GM12875 (cell line): ENCODE data around the gene QRSL1.

Experiments used
- H3K4me3 ChIP-seq: one replicate; pipeline ENCODE4 v1.5.1; 2011; ENCODE audit warnings: low read depth, low read length, control low read depth
- CTCF ChIP-seq: IDR thresholded peaks from 2 replicates; pipeline ENCODE4 v1.5.1; 2011; ENCODE audit warnings: low read depth, mild to moderate bottlenecking, control low read depth, inconsistent platforms, low read length, moderate library complexity, borderline replicate concordance; ENCODE audit not compliant: insufficient read depth

The QRSL1 gene

GRCh38 chr6:106674541-106675229 is 45.3 kb downstream of the QRSL1 start:
- no peak for TF ChIP-seq CTCF
- no peak overlapping the region for H3K4me3 ChIP-seq

- H3K4me3 ChIP-seq, result no peak overlapping the region
- TF ChIP-seq CTCF, result no peak
Observed at GRCh38 chr6:106677282-106677681, 47.9 kb downstream of the QRSL1 start.

DNA sequence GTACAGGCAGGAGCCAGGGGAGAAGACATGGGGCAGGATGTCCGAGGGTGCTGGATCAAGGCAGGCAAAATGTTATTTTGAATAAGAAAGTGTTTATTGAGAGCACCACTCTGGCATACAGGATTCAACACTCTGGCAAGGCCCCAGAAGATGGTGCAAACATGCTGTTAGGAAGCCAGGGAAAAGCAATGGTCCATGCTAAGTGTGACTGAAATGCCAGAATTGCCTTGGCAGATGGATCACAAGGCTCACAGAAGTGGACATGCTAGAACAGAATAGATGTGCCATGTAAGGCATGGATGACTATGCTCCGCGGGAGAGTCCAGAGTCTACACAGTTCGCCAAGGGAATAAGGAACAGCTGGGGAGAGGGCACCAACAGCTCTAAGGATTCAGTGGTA is 54.6 kb downstream of the QRSL1 start:
- no peak for TF ChIP-seq CTCF

DNA sequence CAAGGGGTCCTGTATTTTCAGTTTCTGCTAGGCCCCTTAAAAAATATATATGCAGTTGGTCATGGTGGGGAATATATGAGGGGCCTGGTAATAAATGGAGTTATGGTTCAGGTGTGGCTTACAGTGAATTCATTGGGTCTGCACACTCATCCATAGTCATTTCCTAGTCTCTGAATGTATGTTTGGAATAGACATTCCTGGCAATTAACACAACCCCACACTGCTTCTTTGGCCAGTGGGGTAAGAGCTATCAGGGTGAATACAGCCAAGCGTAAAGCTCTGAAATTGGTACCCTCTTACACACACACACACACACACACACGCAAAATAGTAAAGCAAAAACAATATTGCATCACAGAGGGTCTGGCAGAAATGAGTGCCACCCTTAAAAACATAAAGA is 56.5 kb downstream of the QRSL1 start:
- H3K4me3 ChIP-seq, result no peak overlapping the region
- no peak for TF ChIP-seq CTCF

More for the DNA sequence above, 54.6 kb downstream of the QRSL1 start:
- H3K4me3 ChIP-seq, result no peak overlapping the region

DNA sequence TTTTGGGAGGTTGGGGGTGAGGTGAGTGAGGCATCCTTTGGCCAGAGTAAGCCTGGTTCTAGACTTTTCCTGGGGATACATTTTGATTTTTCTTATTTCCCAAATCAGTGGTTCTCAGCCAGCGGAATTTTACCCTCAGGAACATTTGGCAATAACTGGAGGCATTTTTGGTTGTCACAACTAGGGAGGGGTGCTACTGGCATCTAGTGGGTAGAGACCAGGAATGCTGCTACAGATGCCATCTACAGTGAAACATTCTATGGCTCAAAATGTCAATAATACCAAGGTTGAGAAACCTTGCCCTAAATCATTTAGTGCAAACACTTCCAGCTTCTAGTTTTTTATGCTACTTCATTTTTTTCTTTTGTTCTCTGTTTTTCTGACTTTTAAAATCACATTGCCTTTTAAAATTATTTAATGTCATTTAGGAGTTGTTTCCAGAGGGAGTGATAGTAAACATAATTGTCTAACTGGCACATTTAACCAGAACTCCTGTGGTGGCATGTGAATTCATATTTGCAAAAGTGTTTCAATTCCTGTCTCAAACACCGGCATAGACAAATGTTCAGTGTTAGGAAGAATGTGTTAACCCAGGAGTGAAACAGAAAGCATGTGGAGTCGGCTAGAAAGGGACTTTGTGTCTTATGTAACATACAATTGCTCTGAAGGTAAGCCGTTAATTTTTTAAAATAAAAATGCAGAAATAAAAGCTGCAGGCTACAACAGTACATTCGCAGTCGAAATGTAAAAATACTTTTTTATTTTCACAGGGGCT is 59.0 kb downstream of the QRSL1 start:
- H3K4me3 ChIP-seq, result no peak overlapping the region
- 0 out of 2 replicates have a peak, but pooled peaks have one; percentile 2 for TF ChIP-seq CTCF

DNA sequence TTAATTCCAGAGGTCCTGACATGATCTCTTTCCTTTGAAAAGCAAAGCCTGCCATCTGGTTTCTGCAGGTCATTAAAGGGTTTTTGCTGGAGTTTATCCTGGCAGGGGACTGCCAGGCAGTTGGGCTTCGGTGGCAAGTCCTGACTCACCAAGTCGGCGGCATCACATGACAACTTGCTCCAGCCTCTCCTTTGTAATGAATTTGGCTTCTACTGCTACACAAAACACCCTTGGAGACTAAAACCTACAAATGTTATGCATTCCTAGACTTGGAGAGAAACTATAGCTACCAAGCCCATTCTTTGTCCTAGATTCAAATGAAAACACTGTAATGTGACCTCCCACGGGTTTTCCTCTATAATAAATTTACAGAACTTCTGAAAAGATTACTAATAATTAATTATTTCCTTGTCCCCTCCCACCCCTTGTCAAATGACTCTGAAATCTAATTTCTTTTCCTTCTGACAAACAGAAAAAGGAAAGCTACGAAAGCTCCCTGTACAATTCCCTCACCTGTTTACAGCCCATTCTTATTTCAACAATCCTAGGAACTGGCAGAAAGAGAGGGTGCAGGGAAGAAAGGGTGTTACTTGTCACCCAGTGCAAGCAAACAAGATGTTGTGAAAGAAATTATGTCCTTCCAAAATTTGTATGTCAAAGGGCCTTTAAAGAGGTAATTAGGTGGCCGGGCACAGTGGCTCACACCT is 62.9 kb downstream of the QRSL1 start:
- H3K4me3 ChIP-seq, result no peak overlapping the region
- TF ChIP-seq CTCF, result no peak
